K562 (cell line): ENCODE measurements around the gene MIEN1. TPM values are rescaled to one million over a fixed set of nuclear protein-coding genes. Genes with fewer than 3 reads are reported as not detected.

Experiments
- ATAC-seq: fragments of 200-7000 bp; cut with Tn5 transposase; 3 replicates; pipeline ENCODE4 v1.9.1; 2020; ENCODE audit warnings: moderate library complexity
- BruUV-seq: library from RNA; stranded (reverse); fragments of 400-500 nt; replicated peaks from 2 replicates; lab custom pipeline; 2021; lab: Mats Ljungman, UMichigan
- CTCF ChIA-PET: fragments of 300-600 bp; formaldehyde crosslinking; extraction: SDS; loops from one replicate; lab custom pipeline; 2021; ENCODE audit warnings: low intra/inter-chr PET ratio; lab: Yijun Ruan, JAX
- POLR2A ChIA-PET: fragments of 300-600, 350-650 bp; sonication (Branson Sonifier 250); formaldehyde crosslinking; extraction: SDS; loops from one replicate; lab custom pipeline; 2021; ENCODE audit warnings: antibody characterized with exemption, inconsistent platforms; lab: Yijun Ruan, JAX
- DNase-seq, 4 experiments: peaks; one replicate each; pipeline versions ENCODE4 v3.0.0 to v3.0.0-alpha.2; 2011 to 2018; ENCODE audit warnings: low spot score in 3 of 4, mixed read lengths in 3 of 4; ENCODE audit errors: extremely low read depth in 1 of 4
- FAIRE-seq: peaks from 2 replicates; lab custom pipeline; 2011; peaks lifted over from hg19 to GRCh38; lab: Jason Lieb, UNC
- H2AFZ ChIP-seq: 2 replicates; pipeline ENCODE4 v1.6.0; 2011; ENCODE audit warnings: low read depth, low read length, control low read depth, inconsistent platforms
- H3K27ac ChIP-seq: fragments of 200-600 bp; 3 replicates; pipeline ENCODE4 v1.8.0; 2011; ENCODE audit warnings: low read depth, mild to moderate bottlenecking, control low read depth, inconsistent platforms, low read length, moderate library complexity, mixed read lengths; ENCODE audit errors: extremely low read depth
- H3K27me3 ChIP-seq, 2 experiments: fragments of 300-600 bp in 1 of 2; 2 replicates in 1 of 2; 3 replicates in 1 of 2; pipeline versions ENCODE4 v1.6.0 to v1.8.0; 2011; ENCODE audit warnings: inconsistent platforms in 2 of 2, low read length in 2 of 2, mild to moderate bottlenecking in 1 of 2, mixed read lengths in 1 of 2, moderate library complexity in 1 of 2; ENCODE audit not compliant: control insufficient read depth in 2 of 2, insufficient read depth in 2 of 2
- H3K36me3 ChIP-seq: fragments of 300-600 bp; 3 replicates; pipeline ENCODE4 v1.8.0; 2011; ENCODE audit warnings: mild to moderate bottlenecking, low read length, inconsistent platforms; ENCODE audit not compliant: control insufficient read depth, insufficient read depth
- H3K4me1 ChIP-seq, 2 experiments: fragments of 200-600 bp in 1 of 2; replicated peaks in 1 of 2; 2 replicates in 1 of 2; 3 replicates in 1 of 2; pipeline versions ENCODE4 v1.5.1 to v1.8.0; 2011; ENCODE audit warnings: inconsistent platforms in 2 of 2, low read length in 2 of 2, mild to moderate bottlenecking in 1 of 2, mixed read lengths in 1 of 2, moderate library complexity in 1 of 2; ENCODE audit not compliant: control insufficient read depth in 2 of 2, insufficient read depth in 2 of 2
- H3K4me2 ChIP-seq: 2 replicates; pipeline ENCODE4 v1.6.1; 2011; ENCODE audit warnings: low read length, control low read depth, inconsistent platforms, mixed read lengths; ENCODE audit not compliant: insufficient read depth
- H3K4me3 ChIP-seq: fragments of 200-600 bp; sonication (generic), shearing (Covaris generic); 2 replicates; pipeline ENCODE4 v1.5.1; 2016; ENCODE audit warnings: control low read depth, inconsistent platforms
- H3K79me2 ChIP-seq: fragments of 200-600 bp; 3 replicates; pipeline ENCODE4 v1.8.0; 2011; ENCODE audit warnings: low read length, inconsistent platforms; ENCODE audit not compliant: control insufficient read depth, insufficient read depth
- H3K9ac ChIP-seq, 2 experiments: 2 replicates each; pipeline versions ENCODE4 v1.6.0 to v1.6.1; 2011; ENCODE audit warnings: low read depth in 2 of 2, low read length in 2 of 2, control low read depth in 1 of 2, inconsistent platforms in 1 of 2, mild to moderate bottlenecking in 1 of 2, mixed read lengths in 1 of 2; ENCODE audit not compliant: insufficient read depth in 1 of 2
- H3K9me1 ChIP-seq: one replicate; pipeline ENCODE4 v1.6.0; 2011; ENCODE audit warnings: inconsistent platforms, mild to moderate bottlenecking, low read length, moderate library complexity; ENCODE audit not compliant: control insufficient read depth, insufficient read depth
- H3K9me3 ChIP-seq: replicated peaks from 2 replicates; pipeline ENCODE4 v1.5.1; 2011; ENCODE audit warnings: low read depth, low read length, inconsistent platforms; ENCODE audit not compliant: control insufficient read depth, insufficient read depth
- H4K20me1 ChIP-seq: replicated peaks from 2 replicates; pipeline ENCODE4 v1.6.1; 2011; ENCODE audit warnings: low read length, inconsistent platforms, mixed read lengths; ENCODE audit not compliant: control insufficient read depth, insufficient read depth
- CSDE1 ChIP-seq, 2 experiments: fragments of 450-650 bp; IDR thresholded peaks; 2 replicates each; pipeline ENCODE4 v1.6.1; 2016; ENCODE audit warnings: mild to moderate bottlenecking in 1 of 2
- L3MBTL2 ChIP-seq: fragments of 450-650 bp; IDR thresholded peaks from 2 replicates; pipeline ENCODE4 v1.6.1; 2016; ENCODE audit warnings: mild to moderate bottlenecking, moderate library complexity
- ZNF584 ChIP-seq: fragments of 200-800 bp; sonication (Bioruptor generic); IDR thresholded peaks from 2 replicates; pipeline ENCODE4 v1.6.1; 2016; ENCODE audit warnings: low read depth, mild to moderate bottlenecking, missing genetic modification characterization, missing compliant biosample characterization
- WGBS: fragments of 100-300 bp; shearing (Covaris generic); methylation state at CpG from one replicate; pipeline ENCODE4 v1.1.6; 2016; ENCODE audit warnings: low coverage, mixed read lengths; ENCODE audit not compliant: insufficient coverage; ENCODE audit errors: missing lambda C conversion rate; 5-methylcytosine and 5-hydroxymethylcytosine counted together
- in situ Hi-C: fragments of 300-500 bp; cut with MboI; formaldehyde crosslinking; loops from 4 replicates; pipeline ENCODE4 v1.15.0; 2018; ENCODE audit warnings: inconsistent platforms, mixed read lengths
- intact Hi-C: fragments of 100-400 bp; cut with micrococcal nuclease; formaldehyde crosslinking; loops from 2 replicates; pipeline ENCODE4 v1.14.2; 2022
- polyA plus RNA-seq, 8 experiments: library from polyadenylated mRNA; depleted of rRNA in 4 of 8; stranded (reverse) in 5 of 8; unstranded in 3 of 8; fragments of >200 nt; fragmentation: Nextera tagmentation in 2 of 8; fragmentation: Illumina TruSeq in 1 of 8; extraction: Ambion mirVana in 2 of 8; extraction: Trizol in 1 of 8; gene quantifications; 2 replicates each; pipeline versions ENCODE4 v1.2.1 to v1.2.3, GENCODE V29; 2011 to 2014; ENCODE audit warnings: inconsistent platforms in 1 of 8, missing spikeins in 1 of 8
- total RNA-seq, 7 experiments: library from RNA; depleted of rRNA in 6 of 7; stranded (reverse); fragments of >200 nt in 6 of 7; fragmentation: Illumina TruSeq in 2 of 7; extraction: Trizol in 2 of 7; gene quantifications; 2 replicates each; pipeline versions ENCODE4 v1.2.1 to v1.2.3, GENCODE V29; 2011 to 2021; ENCODE audit warnings: low replicate concordance in 1 of 7
- TF ChIP-seq, protein P1 (sequence below): sonication (generic); formaldehyde crosslinking; IDR thresholded peaks from 2 replicates; pipeline ENCODE4 v1.8.1; 2023; ENCODE audit warnings: mild to moderate bottlenecking, missing genetic modification reagents, moderate library complexity
- TF ChIP-seq, protein P2 (sequence below), 2 experiments: fragments of 450-650 bp; IDR thresholded peaks; 2 replicates each; pipeline ENCODE4 v1.6.1; 2016; ENCODE audit warnings: mild to moderate bottlenecking in 2 of 2, borderline replicate concordance in 1 of 2, low read depth in 1 of 2, moderate library complexity in 1 of 2

Gene MIEN1
- total and polyA plus RNA-seq, 9 of the 15 experiments (the other 6 are each of a cell fraction or from before 2014, with no cell fraction given) = 61.3 to 142 (median 78.9) TPM

DNA sequence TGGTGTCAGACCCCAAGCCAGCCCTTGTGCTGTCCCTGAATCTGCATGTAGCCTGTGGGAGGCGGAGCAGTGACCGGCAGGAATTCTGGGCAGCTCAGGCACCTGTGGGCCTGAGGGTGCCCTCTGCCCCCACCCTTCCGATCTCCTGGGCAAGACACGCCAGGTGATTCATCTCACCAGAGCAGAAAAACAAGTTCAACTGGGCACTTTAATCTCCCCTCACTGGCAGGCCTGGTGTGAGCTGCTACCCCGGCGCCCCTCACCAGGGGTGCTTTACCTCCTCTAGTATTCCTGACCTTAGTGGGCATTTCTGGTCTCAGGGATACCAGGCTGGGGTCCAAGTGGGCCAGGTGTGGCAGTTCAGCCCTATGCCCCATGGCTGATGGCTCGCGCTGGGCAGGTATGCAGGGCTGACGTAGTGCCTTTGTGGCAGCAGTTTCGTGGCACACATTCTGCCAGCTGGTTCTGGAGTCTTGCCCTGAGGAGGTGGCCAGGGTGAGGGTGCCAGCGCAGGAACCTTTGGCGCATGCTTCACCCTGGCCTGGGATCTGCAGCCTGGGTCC lies 24.5 kb downstream of the MIEN1 start:
- ChIA-PET POLR2A (interaction anchor here (0.7 to 1.6 kb wide), 3 partner anchors 11 to 24 kb away, joined by 4 to 5 read pairs (median 4); partner anchors contain the start of genes MIEN1 and PGAP3), CTCF (no interaction called here)
- Histone ChIP-seq H4K20me1 (no peaks in the 10 kb centered on the region; the same call in 1 of the 2 replicates), H3K4me2 (no peak overlapping the region), H3K27ac (no peak overlapping the region), H2AFZ (no peak overlapping the region), H3K36me3 (no peaks in the 10 kb centered on the region), H3K27me3 (peaks cover 0 to 5% of the 10 kb centered on the region in 2 experiments; a peak in 1 of 5 replicates), H3K9me1 (no peaks in the 10 kb centered on the region), H3K9me3 (no peaks in the 10 kb centered on the region), H3K4me1 (peaks cover 0 to 25% of the 10 kb centered on the region in 2 experiments; a peak in 3 of 5 replicates), H3K9ac (peak overlapping the region in 1 of 2 experiments; percentile 59; a peak in 2 of 4 replicates), H3K79me2 (no peaks in the 10 kb centered on the region), H3K4me3 (no peak overlapping the region)
- no peak for FAIRE-seq
- TF ChIP-seq CSDE1 (IDR thresholded peaks at IDR 0.05) = no peak
- TF ChIP-seq L3MBTL2 = no peak
- TF ChIP-seq, protein P1, sequence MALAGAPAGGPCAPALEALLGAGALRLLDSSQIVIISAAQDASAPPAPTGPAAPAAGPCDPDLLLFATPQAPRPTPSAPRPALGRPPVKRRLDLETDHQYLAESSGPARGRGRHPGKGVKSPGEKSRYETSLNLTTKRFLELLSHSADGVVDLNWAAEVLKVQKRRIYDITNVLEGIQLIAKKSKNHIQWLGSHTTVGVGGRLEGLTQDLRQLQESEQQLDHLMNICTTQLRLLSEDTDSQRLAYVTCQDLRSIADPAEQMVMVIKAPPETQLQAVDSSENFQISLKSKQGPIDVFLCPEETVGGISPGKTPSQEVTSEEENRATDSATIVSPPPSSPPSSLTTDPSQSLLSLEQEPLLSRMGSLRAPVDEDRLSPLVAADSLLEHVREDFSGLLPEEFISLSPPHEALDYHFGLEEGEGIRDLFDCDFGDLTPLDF (CRISPR knock-in tag) = no peak
- TF ChIP-seq ZNF584 = no peak
- TF ChIP-seq, protein P2, sequence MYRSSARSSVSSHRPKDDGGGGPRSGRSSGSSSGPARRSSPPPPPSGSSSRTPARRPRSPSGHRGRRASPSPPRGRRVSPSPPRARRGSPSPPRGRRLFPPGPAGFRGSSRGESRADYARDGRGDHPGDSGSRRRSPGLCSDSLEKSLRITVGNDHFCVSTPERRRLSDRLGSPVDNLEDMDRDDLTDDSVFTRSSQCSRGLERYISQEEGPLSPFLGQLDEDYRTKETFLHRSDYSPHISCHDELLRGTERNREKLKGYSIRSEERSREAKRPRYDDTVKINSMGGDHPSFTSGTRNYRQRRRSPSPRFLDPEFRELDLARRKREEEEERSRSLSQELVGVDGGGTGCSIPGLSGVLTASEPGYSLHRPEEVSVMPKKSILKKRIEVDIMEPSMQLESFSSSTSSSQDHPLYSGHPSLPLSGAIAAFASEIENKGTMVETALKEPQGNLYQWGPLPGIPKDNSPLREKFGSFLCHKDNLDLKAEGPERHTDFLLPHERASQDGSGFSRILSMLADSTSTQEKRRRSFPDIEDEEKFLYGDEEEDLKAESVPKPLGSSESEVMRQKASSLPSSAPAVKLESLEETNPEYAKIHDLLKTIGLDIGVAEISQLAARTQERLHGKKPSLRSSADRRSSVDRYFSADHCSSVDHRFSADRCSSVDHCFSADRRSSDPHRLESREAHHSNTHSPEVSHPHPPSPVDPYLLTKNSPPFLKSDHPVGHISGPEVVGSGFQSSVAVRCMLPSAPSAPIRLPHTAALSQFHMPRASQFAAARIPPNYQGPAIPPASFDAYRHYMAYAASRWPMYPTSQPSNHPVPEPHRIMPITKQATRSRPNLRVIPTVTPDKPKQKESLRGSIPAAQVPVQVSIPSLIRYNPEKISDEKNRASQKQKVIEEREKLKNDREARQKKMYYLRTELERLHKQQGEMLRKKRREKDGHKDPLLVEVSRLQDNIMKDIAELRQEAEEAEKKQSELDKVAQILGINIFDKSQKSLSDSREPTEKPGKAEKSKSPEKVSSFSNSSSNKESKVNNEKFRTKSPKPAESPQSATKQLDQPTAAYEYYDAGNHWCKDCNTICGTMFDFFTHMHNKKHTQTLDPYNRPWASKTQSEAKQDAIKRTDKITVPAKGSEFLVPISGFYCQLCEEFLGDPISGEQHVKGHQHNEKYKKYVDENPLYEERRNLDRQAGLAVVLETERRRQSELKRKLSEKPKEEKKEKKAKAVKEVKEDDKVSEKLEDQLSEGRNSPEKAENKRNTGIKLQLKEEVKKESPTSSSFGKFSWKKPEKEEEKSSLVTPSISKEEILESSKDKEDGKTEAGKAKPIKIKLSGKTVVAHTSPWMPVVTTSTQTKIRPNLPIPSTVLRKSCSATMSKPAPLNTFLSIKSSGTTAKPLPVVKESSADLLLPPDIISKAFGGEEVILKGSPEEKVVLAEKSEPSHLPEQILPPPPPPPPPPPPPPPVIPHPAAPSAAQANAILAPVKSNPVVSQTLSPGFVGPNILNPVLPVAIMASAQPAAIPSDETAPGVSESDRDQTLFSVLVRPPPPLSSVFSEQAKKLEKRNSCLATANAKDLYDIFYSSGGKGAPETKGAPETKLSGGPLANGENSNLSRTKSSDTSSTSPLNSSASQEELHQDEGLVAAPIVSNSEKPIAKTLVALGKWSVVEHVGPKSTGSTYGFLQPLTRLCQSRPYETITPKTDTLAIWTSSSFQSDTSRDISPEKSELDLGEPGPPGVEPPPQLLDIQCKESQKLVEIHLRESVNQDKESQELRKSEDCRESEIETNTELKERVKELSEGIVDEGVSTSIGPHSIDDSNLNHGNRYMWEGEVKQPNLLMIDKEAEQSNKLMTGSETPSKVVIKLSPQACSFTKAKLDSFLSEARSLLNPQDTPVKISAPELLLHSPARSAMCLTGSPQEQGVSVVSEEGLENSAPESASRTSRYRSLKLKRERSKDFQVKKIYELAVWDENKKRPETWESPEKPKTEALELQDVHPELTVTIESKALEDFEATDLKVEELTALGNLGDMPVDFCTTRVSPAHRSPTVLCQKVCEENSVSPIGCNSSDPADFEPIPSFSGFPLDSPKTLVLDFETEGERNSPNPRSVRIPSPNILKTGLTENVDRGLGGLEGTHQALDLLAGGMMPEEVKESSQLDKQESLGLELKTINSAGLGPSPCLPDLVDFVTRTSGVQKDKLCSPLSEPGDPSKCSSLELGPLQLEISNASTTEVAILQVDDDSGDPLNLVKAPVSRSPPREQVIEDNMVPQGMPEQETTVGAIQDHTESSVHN (IDR thresholded peaks at IDR 0.05; ENCODE audit: borderline replicate concordance in 1 of 2, low read depth in 1 of 2) = no peak
- DNase-seq = no peak
- BruUV-seq = no TSS peak
- intact Hi-C loops = no loop called here
- no peak for ATAC-seq
- in situ Hi-C loops = no loop called here
- 52% methylated on average over 11 of the region's 12 CpGs for WGBS
